GM12878 (cell line): Measurements from ENCODE around the gene ZNF280D. TPM values are rescaled to one million over a fixed set of nuclear protein-coding genes. Genes with fewer than 3 reads are reported as not detected.

Experiments used
- ATAC-seq: fragments of 200-7000 bp; cut with Tn5 transposase; 3 replicates; pipeline ENCODE4 v1.9.1; 2020; ENCODE audit warnings: mild to moderate bottlenecking, moderate library complexity
- BruUV-seq: library from RNA; stranded (reverse); fragments of 400-500 nt; replicated peaks from 2 replicates; lab custom pipeline; 2021; lab: Mats Ljungman, UMichigan
- CTCF ChIA-PET: fragments of 300-600 bp; sonication (Branson Sonifier 250); formaldehyde crosslinking; extraction: SDS; loops from one replicate; lab custom pipeline; 2021; ENCODE audit warnings: inconsistent platforms; lab: Yijun Ruan, JAX
- POLR2A ChIA-PET: fragments of 350-600 bp; formaldehyde crosslinking; extraction: SDS; loops from one replicate; lab custom pipeline; 2021; ENCODE audit warnings: inconsistent platforms; lab: Charles Lee
- RAD21 ChIA-PET: fragments of 300-600 bp; sonication (Branson Sonifier 250); formaldehyde crosslinking; loops from one replicate; lab custom pipeline; 2023; ENCODE audit warnings: antibody characterized with exemption; ENCODE audit not compliant: unreplicated experiment; lab: Charles Lee
- SMC1A ChIA-PET: fragments of 300-600 bp; sonication (Branson Sonifier 250); formaldehyde crosslinking; loops from one replicate; lab custom pipeline; 2023; ENCODE audit not compliant: unreplicated experiment, uncharacterized antibody; lab: Charles Lee
- DNase-seq: peaks from one replicate; pipeline ENCODE4 v3.0.0-alpha.2; 2011; ENCODE audit warnings: low read depth, low spot score
- FAIRE-seq: peaks from 3 replicates; lab custom pipeline; 2011; peaks lifted over from hg19 to GRCh38; lab: Jason Lieb, UNC
- H2AFZ ChIP-seq: 2 replicates; pipeline ENCODE4 v1.6.0; 2011; ENCODE audit warnings: low read depth, low read length, control low read depth; ENCODE audit not compliant: control insufficient read depth
- H3K27ac ChIP-seq: 2 replicates; pipeline ENCODE4 v1.5.1; 2011; ENCODE audit warnings: control low read depth; ENCODE audit not compliant: control insufficient read depth, insufficient read depth
- H3K27me3 ChIP-seq, 2 experiments: replicated peaks in 1 of 2; 2 replicates each; pipeline versions ENCODE4 v1.6.0 to v1.6.1; 2011; ENCODE audit warnings: low read length in 1 of 2; ENCODE audit not compliant: control insufficient read depth in 2 of 2, insufficient read depth in 2 of 2
- H3K36me3 ChIP-seq, 2 experiments: 2 replicates each; pipeline ENCODE4 v1.5.1; 2011; ENCODE audit warnings: low read length in 1 of 2; ENCODE audit not compliant: control insufficient read depth in 2 of 2, insufficient read depth in 2 of 2
- H3K4me1 ChIP-seq: 2 replicates; pipeline ENCODE4 v1.6.1; 2011; ENCODE audit warnings: mild to moderate bottlenecking, low read length, moderate library complexity, mixed read lengths; ENCODE audit not compliant: control insufficient read depth, insufficient read depth
- H3K4me2 ChIP-seq: 2 replicates; pipeline ENCODE4 v1.6.0; 2011; ENCODE audit warnings: control low read depth; ENCODE audit not compliant: control insufficient read depth, insufficient read depth
- H3K4me3 ChIP-seq: fragments of 200-600 bp; sonication (generic); 2 replicates; pipeline ENCODE4 v1.5.1; 2016
- H3K79me2 ChIP-seq: 2 replicates; pipeline ENCODE4 v1.6.0; 2011; ENCODE audit warnings: low read length; ENCODE audit not compliant: control insufficient read depth, insufficient read depth
- H3K9ac ChIP-seq: 2 replicates; pipeline ENCODE4 v1.8.0; 2011; ENCODE audit warnings: low read length, control low read depth, mixed read lengths; ENCODE audit not compliant: control insufficient read depth, insufficient read depth
- H3K9me3 ChIP-seq: replicated peaks from 3 replicates; pipeline ENCODE4 v1.5.1; 2011; ENCODE audit warnings: mild to moderate bottlenecking, low read length; ENCODE audit not compliant: control insufficient read depth, insufficient read depth
- H4K20me1 ChIP-seq: 2 replicates; pipeline ENCODE4 v1.6.0; 2011; ENCODE audit not compliant: control insufficient read depth, insufficient read depth
- ATF7 ChIP-seq: fragments of 450-650 bp; IDR thresholded peaks from 2 replicates; pipeline ENCODE4 v1.6.1; 2016; ENCODE audit warnings: low read depth, mild to moderate bottlenecking
- EGR1 ChIP-seq, 2 experiments: IDR thresholded peaks; 1 replicate in 1 of 2; 2 replicates in 1 of 2; pipeline ENCODE4 v1.6.1; 2011 to 2012; ENCODE audit warnings: low read depth in 2 of 2, low read length in 2 of 2, borderline replicate concordance in 1 of 2, mild to moderate bottlenecking in 1 of 2, moderate library complexity in 1 of 2
- FOS ChIP-seq: IDR thresholded peaks from 3 replicates; pipeline ENCODE4 v1.6.1; 2011; ENCODE audit warnings: borderline replicate concordance; ENCODE audit not compliant: insufficient read length; ENCODE audit errors: extremely low read depth
- FOXK2 ChIP-seq: fragments of 450-650 bp; IDR thresholded peaks from 2 replicates; pipeline ENCODE4 v1.6.1; 2017; ENCODE audit warnings: mild to moderate bottlenecking, moderate library complexity
- IRF4 ChIP-seq: IDR thresholded peaks from 2 replicates; pipeline ENCODE4 v1.6.1; 2011; ENCODE audit warnings: low read depth, low read length
- NRF1 ChIP-seq: conservative IDR thresholded peaks from 2 replicates; pipeline ENCODE4 v1.6.1; 2011; ENCODE audit warnings: mild to moderate bottlenecking, low read depth, low read length, improper control_type of control experiment
- PAX8 ChIP-seq: fragments of 450-650 bp; IDR thresholded peaks from 2 replicates; pipeline ENCODE4 v1.6.1; 2017; ENCODE audit warnings: mild to moderate bottlenecking, moderate library complexity
- PKNOX1 ChIP-seq: fragments of 450-650 bp; IDR thresholded peaks from 2 replicates; pipeline ENCODE4 v1.6.1; 2016; ENCODE audit warnings: mild to moderate bottlenecking
- PRDM15 ChIP-seq: fragments of 450-650 bp; formaldehyde crosslinking; IDR thresholded peaks from 2 replicates; pipeline ENCODE4 v1.4.0; 2020; ENCODE audit warnings: mild to moderate bottlenecking, moderate library complexity
- SMAD1 ChIP-seq: fragments of 450-650 bp; IDR thresholded peaks from 2 replicates; pipeline ENCODE4 v1.6.1; 2018; ENCODE audit warnings: mild to moderate bottlenecking, low read depth; ENCODE audit not compliant: partially characterized antibody
- TARDBP ChIP-seq: IDR thresholded peaks from 2 replicates; pipeline ENCODE4 v1.6.1; 2016; ENCODE audit warnings: borderline replicate concordance
- TBL1XR1 ChIP-seq: IDR thresholded peaks from 2 replicates; pipeline ENCODE4 v1.6.1; 2012; ENCODE audit warnings: low read depth, low read length, improper control_type of control experiment
- YY1 ChIP-seq: IDR thresholded peaks from 2 replicates; pipeline ENCODE4 v1.6.1; 2011; ENCODE audit warnings: low read depth, mild to moderate bottlenecking, low read length
- ZBTB4 ChIP-seq: fragments of 450-650 bp; formaldehyde crosslinking; IDR thresholded peaks from 2 replicates; pipeline ENCODE4 v1.4.0; 2022; ENCODE audit warnings: mild to moderate bottlenecking, moderate library complexity
- ZNF384 ChIP-seq: IDR thresholded peaks from 2 replicates; pipeline ENCODE4 v1.6.1; 2012; ENCODE audit warnings: low read depth, mild to moderate bottlenecking, low read length, improper control_type of control experiment, borderline replicate concordance
- WGBS: methylation state at CpG from one replicate; pipeline ENCODE4 v1.1.6; 2016; ENCODE audit warnings: low lambda C conversion rate; ENCODE audit not compliant: insufficient replicate concordance, insufficient coverage; ENCODE audit errors: missing lambda C conversion rate; 5-methylcytosine and 5-hydroxymethylcytosine counted together
- in situ Hi-C: fragments of 300-500 bp; cut with MboI; formaldehyde crosslinking; loops from 9 replicates; pipeline ENCODE4 v1.14.3; 2018; ENCODE audit warnings: mixed read lengths
- intact Hi-C: fragments of 100-400 bp; cut with micrococcal nuclease; formaldehyde crosslinking; loops from one replicate; pipeline ENCODE4 v1.14.2; 2022; ENCODE audit not compliant: unreplicated experiment
- polyA plus RNA-seq, 11 experiments: library from polyadenylated mRNA; depleted of rRNA in 4 of 11; unstranded in 6 of 11; stranded (reverse) in 5 of 11; fragments of >200 nt; fragmentation: Nextera tagmentation in 4 of 11; fragmentation: Illumina TruSeq in 1 of 11; extraction: Ambion mirVana in 4 of 11; extraction: Trizol in 1 of 11; gene quantifications; 1 replicate in 1 of 11; 2 replicates in 10 of 11; pipeline versions ENCODE4 v1.2.1 to v1.2.3, GENCODE V29; 2011 to 2016; ENCODE audit warnings: inconsistent platforms in 2 of 11, missing spikeins in 2 of 11, low read depth in 1 of 11
- total RNA-seq, 4 experiments: library from RNA; depleted of rRNA in 3 of 4; stranded (reverse); fragments of >200 nt in 3 of 4; fragmentation: Illumina TruSeq in 1 of 4; extraction: Trizol in 1 of 4; gene quantifications; 2 replicates each; pipeline versions ENCODE4 v1.2.1 to v1.2.3, GENCODE V29; 2013 to 2021

The ZNF280D gene
- total and polyA plus RNA-seq, 10 of the 15 experiments (the other 5 are each of a cell fraction or from before 2014, with no cell fraction given): 5.6 to 18.6 (median 8.6) TPM

- no TSS peak for BruUV-seq
- 2% methylated on average over 2 of the region's 2 CpGs for WGBS
- POLR2A ChIA-PET: no interaction called here
Observed at GRCh38 chr15:56587686-56588085, 145.6 kb downstream of the ZNF280D start.

More at GRCh38 chr15:56587686-56588085, 145.6 kb downstream of the ZNF280D start:
- intact Hi-C loops (no loop called here), in situ Hi-C loops (no loop called here)
- H4K20me1 ChIP-seq: no peaks in the 10 kb centered on the region
- no peaks in the 10 kb centered on the region for H3K36me3 ChIP-seq
- no peak for TF ChIP-seq ZNF384
- no peak for TF ChIP-seq ATF7
- no peak for TF ChIP-seq YY1
- no peak for TF ChIP-seq FOXK2
- no peak for TF ChIP-seq IRF4
- TF ChIP-seq ZBTB4: no peak
- TF ChIP-seq FOS: no peak
- TF ChIP-seq EGR1 (IDR thresholded peaks at IDR 0.05; ENCODE audit: borderline replicate concordance in 1 of 2, low read depth in 2 of 2, low read length in 2 of 2): no peak
- TF ChIP-seq TARDBP: no peak
- no peak for TF ChIP-seq PKNOX1
- no peak for TF ChIP-seq NRF1
- TF ChIP-seq PRDM15 (CRISPR knock-in tag): no peak
- TF ChIP-seq PAX8: no peak
- TF ChIP-seq SMAD1: no peak
- TF ChIP-seq TBL1XR1: no peak
- ChIA-PET CTCF (no interaction called here), SMC1A (no interaction called here), RAD21 (no interaction called here)
- ATAC-seq (no peak), DNase-seq (no peak), FAIRE-seq (no peak)
- H3K4me1 ChIP-seq: no peaks in the 10 kb centered on the region
- H3K9ac ChIP-seq: no peak overlapping the region
- no peaks in the 10 kb centered on the region for H3K79me2 ChIP-seq
- no peak overlapping the region for H2AFZ ChIP-seq
- H3K4me3 ChIP-seq: no peak overlapping the region
- H3K27me3 ChIP-seq: no peaks in the 10 kb centered on the region
- no peak overlapping the region for H3K27ac ChIP-seq
- no peak overlapping the region for H3K4me2 ChIP-seq
- H3K9me3 ChIP-seq: peaks cover 8% of the 10 kb centered on the region
